Measurements from ENCODE around the gene UHRF1. TPM values are rescaled to one million over a fixed set of nuclear protein-coding genes. Genes with fewer than 3 reads are reported as not detected.

The UHRF1 gene
- total and polyA plus RNA-seq, 4 donors = 0.06 to 57.4 (median 0.73) TPM

- no peak for TF ChIP-seq RXRA (IDR thresholded peaks at IDR 0.05)
- no peak for TF ChIP-seq CTCF (IDR thresholded peaks at IDR 0.05; ENCODE audit: low read depth, low read length, missing input control)
- TF ChIP-seq TAF1 (conservative IDR thresholded peaks at IDR 0.05) = no peak
- TF ChIP-seq HNF4G (IDR thresholded peaks at IDR 0.05) = no peak
- no peak for TF ChIP-seq ATF3 (IDR thresholded peaks at IDR 0.05)
- TF ChIP-seq RAD21 (IDR thresholded peaks at IDR 0.05) = no peak
- Histone ChIP-seq H3K27me3 (ENCODE audit: control insufficient read depth in 4 of 4, insufficient read depth in 4 of 4, low read length in 3 of 4) (no peaks in the 10 kb centered on the region), H3K4me3 (ENCODE audit: low read depth in 1 of 3, low read length in 3 of 3) (no peak overlapping the region), H3K4me1 (ENCODE audit: control insufficient read depth in 4 of 4, insufficient read depth in 4 of 4, low read length in 3 of 4) (peaks cover 0 to 8% (median 1%) of the 10 kb centered on the region in 4 donors), H3K9ac (ENCODE audit: low read depth in 1 of 2, low read length in 2 of 2) (no peak overlapping the region), H3K36me3 (ENCODE audit: control insufficient read depth in 4 of 4, insufficient read depth in 3 of 4, low read depth in 1 of 4, low read length in 3 of 4) (no peaks in the 10 kb centered on the region), H3K27ac (ENCODE audit: low read depth in 1 of 2, low read length in 2 of 2) (no peak overlapping the region), H3K9me3 (ENCODE audit: control insufficient read depth in 4 of 4, low read length in 3 of 4) (no peaks in the 10 kb centered on the region)
- WGBS = 83% methylated on average over 6 of the region's 6 CpGs
- no peak for DNase-seq (ENCODE audit: low spot score)
These were observed 37.6 kb upstream of the UHRF1 start for GRCh38 chr19:4871711-4872110.

DNA sequence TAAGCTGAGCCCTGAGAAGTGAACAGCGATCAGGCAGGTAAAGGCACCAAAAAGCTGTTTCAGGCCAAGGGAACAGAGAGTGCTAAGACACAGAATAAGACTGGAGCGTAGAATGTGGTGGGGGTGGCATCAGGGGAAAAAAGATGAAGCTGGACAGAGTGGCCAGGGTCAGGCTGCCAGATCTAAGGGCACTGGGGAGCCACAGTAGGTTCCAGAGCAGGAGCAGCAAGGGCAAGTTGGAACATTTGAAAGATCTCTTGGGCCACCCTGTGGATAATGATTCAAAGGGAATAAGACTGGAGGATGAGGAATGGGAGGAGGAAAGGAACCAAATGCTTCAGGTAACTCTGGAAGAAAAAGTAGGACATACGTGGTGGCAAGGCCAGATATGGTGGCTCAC lies 35.4 kb upstream of the UHRF1 start:
- Histone ChIP-seq H3K4me1 (ENCODE audit: control insufficient read depth in 4 of 4, insufficient read depth in 4 of 4, low read length in 3 of 4) (no peaks in the 10 kb centered on the region), H3K27ac (ENCODE audit: low read depth in 1 of 2, low read length in 2 of 2) (no peak overlapping the region), H3K9ac (ENCODE audit: low read depth in 1 of 2, low read length in 2 of 2) (no peak overlapping the region), H3K36me3 (ENCODE audit: control insufficient read depth in 4 of 4, insufficient read depth in 3 of 4, low read depth in 1 of 4, low read length in 3 of 4) (no peaks in the 10 kb centered on the region), H3K27me3 (ENCODE audit: control insufficient read depth in 4 of 4, insufficient read depth in 4 of 4, low read length in 3 of 4) (no peaks in the 10 kb centered on the region), H3K4me3 (ENCODE audit: low read depth in 1 of 3, low read length in 3 of 3) (no peak overlapping the region), H3K9me3 (ENCODE audit: control insufficient read depth in 4 of 4, low read length in 3 of 4) (no peaks in the 10 kb centered on the region)
- TF ChIP-seq TAF1 (conservative IDR thresholded peaks at IDR 0.05) (no peak), FOXA1 (IDR thresholded peaks at IDR 0.05) (no peak), FOXA2 (IDR thresholded peaks at IDR 0.05) (no peak), EGR1 (IDR thresholded peaks at IDR 0.05; ENCODE audit: low read depth in 2 of 2) (no peak)
- 94% methylated on average over 3 of the region's 3 CpGs for WGBS
- no peak for DNase-seq (ENCODE audit: low spot score)

DNA sequence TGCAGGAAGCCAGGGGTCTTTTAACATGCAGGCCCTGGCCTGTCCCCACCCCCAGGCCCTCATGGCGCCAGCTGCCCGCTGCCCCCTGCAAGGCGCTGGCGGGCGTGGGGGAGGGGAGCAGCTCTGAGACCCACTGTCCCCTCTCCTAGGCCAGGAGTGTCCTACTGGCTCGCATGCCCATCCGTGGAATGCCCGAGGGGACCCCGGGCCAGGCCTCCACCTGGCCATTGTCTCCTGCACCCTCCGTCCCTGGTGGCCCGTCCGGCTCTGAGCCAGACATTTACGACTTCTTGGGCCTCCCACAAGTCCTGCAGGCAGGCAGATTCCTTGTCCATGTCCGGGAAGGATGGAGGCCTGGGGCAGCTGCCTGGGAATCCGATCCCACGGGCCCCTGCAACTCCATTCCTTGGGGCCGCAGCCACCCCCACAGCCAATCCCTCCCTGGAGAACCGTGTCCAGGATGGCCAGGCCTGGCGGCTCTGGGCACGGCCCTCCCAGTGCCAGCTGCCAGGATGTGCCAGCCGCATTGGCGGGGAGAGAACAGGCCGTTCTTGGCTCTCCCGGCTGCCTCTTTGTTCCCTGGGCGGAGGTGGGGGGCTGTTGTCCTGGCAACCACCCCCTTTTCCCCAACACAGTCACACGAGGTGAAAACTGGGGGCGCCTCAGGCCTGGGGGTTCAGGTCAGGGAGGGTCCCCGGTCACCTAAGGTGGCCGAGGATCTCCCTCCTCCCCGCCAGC lies 31.4 kb upstream of the UHRF1 start:
- Histone ChIP-seq H3K27ac (ENCODE audit: low read depth in 1 of 2, low read length in 2 of 2) (no peak overlapping the region), H3K4me3 (ENCODE audit: low read depth in 1 of 3, low read length in 3 of 3) (no peak overlapping the region), H3K9ac (ENCODE audit: low read depth in 1 of 2, low read length in 2 of 2) (no peak overlapping the region), H3K4me1 (ENCODE audit: control insufficient read depth in 4 of 4, insufficient read depth in 4 of 4, low read length in 3 of 4) (no peaks in the 10 kb centered on the region), H3K9me3 (ENCODE audit: control insufficient read depth in 4 of 4, low read length in 3 of 4) (no peaks in the 10 kb centered on the region), H3K27me3 (ENCODE audit: control insufficient read depth in 4 of 4, insufficient read depth in 4 of 4, low read length in 3 of 4) (no peaks in the 10 kb centered on the region), H3K36me3 (ENCODE audit: control insufficient read depth in 4 of 4, insufficient read depth in 3 of 4, low read depth in 1 of 4, low read length in 3 of 4) (no peaks in the 10 kb centered on the region)
- WGBS = 77% methylated on average over 30 of the region's 30 CpGs
- DNase-seq (ENCODE audit: low spot score) = no peak
- TF ChIP-seq MAX (IDR thresholded peaks at IDR 0.05) = no peak
- no peak for TF ChIP-seq RXRA (IDR thresholded peaks at IDR 0.05)
- no peak for TF ChIP-seq FOXA1 (IDR thresholded peaks at IDR 0.05)
- TF ChIP-seq JUND (IDR thresholded peaks at IDR 0.05) = no peak
- no peak for TF ChIP-seq RAD21 (IDR thresholded peaks at IDR 0.05)
- no peak for TF ChIP-seq NR2F2 (IDR thresholded peaks at IDR 0.05)
- TF ChIP-seq TAF1 (conservative IDR thresholded peaks at IDR 0.05) = no peak
- TF ChIP-seq HNF4A (conservative IDR thresholded peaks at IDR 0.05) = no peak
- TF ChIP-seq ATF3 (IDR thresholded peaks at IDR 0.05) = no peak
- TF ChIP-seq GABPA (IDR thresholded peaks at IDR 0.05 in 1 of 2, conservative IDR thresholded peaks at IDR 0.05 in 1 of 2) = no peak
- no peak for TF ChIP-seq SP1 (IDR thresholded peaks at IDR 0.05)
